GM21786 (cell line): ENCODE results near the gene HS6ST1.
A peak's percentile ranks its signal among the peaks of the same experiment; 100 is the strongest.

Source experiments
- ATAC-seq: cut with Tn5 transposase; IDR thresholded peaks from one replicate; pipeline ENCODE4 v1.9.1; 2021; ENCODE audit not compliant: unreplicated experiment

The HS6ST1 gene

DNA sequence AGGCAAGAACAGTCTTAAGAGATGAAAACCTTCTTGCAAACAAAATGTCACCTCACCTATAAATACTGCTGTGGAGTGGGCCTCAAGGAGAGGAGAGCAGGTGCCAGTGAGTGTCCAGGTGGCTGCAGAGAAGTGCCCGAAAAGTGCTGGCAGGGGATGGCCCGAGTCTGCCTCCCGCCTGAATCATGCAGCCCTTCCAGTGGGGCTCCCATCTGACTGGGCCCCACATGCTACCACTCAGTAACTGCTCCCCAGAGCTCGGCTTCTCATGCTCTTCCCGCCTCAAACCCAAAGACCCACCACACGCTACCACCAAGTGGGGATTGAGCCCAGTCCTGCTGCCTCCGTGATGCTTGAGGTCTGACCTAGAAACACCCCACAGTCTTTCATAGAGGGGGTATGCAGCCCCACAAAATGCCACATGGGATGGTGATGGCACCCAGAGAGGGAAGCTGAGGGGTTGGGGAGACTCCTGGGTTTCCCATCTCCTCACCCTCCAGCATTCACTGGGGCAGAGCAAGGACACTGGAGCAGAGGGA, 7.4 kb downstream of the HS6ST1 start:
- ATAC-seq = no peak

DNA sequence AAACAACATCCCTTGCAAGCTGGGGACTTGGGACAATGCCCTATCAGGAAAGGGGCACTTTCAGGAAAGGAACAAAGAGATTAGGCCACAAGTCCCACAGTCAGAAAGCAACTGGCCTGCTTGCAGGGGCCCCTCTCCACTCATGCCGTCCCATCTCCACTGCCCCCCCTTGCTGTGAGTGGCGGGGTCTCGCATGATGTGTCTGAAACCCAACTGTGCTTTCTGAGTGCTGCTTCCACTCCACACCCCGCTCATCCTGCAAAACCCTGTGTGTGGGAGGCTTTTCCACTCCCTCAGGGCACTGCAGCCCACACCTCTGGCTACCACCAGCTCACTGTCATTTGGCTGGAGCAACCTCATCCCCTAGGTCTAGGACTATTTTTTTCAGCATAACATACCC, 7.9 kb downstream of the HS6ST1 start:
- ATAC-seq = no peak

DNA sequence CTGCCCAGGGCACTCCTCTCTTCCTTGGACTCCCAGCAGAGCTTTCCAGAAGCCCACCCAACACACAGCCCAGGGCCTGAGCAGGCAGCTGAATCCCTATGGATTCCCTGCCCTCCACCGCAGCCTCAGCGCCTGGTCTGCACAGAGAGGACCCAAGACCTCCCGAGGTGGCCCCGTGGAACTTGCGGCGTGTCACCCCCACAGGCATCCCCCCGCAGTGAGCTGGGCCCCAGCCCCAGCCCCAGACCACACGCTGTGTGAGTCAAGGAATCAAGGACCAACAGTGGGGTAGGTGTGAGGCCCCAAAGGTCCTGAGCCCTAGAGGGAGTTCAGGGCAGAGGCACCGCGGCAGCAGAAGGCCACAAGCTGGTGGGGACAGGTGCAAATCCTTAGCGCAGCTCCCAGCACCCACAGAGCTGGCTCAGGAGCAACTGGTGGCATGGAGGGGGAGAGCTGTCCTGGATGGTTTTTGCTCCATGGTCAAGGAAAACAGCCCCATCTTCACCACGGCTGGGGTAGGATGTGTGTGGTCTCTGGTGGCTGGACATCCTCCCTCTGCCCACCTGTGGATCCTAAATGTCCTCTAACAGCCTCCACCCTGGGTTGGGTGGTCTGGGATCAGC, 8.5 kb downstream of the HS6ST1 start:
- ATAC-seq = no peak

DNA sequence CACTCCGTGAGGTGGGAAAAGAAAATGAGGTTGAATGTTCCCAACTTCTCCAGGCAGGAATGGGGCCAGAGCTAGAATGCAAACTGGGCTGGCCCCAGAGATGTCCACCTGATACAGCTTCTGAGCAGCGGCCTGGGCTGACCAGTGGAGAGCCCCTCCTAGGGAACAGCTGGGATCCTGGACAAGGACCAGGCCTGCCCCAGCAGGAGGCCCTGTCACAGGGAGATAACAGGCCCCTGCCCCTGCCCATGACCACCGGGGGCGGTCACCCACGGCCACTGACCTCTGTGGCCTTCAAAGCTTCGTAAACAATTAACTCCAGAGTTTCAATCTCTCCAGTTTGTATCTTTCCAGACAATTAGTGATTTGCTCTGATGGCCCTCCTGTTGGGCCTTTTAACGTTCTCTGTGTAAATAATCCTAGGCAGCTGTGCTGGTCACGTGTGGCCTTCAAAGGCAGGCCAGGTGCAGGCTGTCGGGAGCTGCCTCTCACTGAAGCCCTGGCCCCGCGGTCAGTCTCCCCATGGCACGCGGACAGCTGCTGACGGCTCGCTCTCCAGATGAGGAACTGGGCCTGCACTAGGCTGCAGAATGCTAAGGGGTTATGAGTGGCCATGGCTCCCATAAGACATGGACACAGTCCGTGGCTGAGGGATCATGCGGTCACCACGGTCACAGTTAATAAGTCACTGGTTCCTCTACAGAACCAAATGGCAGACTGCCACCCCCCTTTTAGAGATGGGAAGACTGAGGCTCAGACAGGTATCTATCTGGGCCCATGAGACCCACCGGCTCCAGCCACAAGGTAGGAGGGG, 9.2 kb downstream of the HS6ST1 start:
- no peak for ATAC-seq

DNA sequence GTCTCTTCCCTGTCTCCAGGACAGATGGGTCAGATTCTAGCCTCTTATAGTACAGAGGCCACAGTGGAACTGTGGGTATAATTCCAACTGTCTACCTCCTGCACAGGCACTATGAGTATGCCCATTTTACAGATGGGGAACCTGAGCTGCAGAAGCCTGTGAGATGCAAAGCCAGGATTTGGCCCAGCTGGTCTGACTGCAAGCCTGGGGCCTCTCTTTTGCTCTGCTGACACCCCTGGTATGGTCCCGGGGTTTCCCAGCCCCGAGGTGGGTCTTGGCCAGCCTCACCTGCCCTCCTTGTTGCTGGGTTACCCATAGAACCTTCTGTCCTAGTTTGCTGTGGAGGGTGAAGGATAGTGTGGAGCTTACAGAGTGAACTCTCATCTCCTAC, 9.8 kb downstream of the HS6ST1 start:
- ATAC-seq = no peak

DNA sequence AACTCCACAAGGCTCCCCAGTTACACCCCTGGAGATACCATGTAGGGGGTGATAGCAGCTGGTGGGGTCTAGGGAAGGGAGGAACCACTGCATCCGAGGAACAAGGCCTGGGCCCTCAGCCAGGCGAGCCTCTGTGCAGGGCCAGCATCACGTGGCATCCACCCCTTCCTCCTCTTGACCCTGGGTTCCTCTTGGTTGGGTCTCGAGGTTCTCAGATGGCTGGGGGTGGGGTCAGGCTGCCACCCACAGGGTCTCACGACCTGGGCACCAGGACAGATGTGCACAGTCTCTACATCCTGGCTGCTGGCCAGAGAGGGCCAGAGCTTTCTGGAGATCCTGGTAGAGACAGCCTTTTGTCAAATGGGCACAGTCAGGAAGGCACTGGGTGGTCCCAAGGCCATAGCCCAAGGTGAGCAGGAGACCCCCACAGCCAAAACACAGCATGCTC, 10.4 kb downstream of the HS6ST1 start:
- ATAC-seq = no peak

DNA sequence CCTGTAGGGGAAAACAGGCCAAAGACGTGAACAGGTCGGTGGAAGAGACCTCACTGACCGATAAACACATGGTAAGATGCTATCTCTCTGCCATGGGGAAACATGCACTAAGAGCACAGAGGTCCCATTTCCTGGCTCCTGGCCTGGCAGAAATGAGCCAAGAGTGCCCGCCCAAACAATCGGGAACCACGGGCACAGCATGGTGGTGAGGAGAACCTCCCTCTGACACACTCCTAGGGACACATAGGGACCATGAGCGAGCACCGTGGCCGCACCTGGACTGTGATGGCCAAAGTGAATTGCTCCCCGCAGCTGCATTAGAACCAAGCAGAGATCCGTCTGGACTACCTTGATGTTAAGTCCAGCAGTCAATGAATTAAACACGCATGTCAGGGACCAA, 11.1 kb downstream of the HS6ST1 start:
- ATAC-seq = no peak

DNA sequence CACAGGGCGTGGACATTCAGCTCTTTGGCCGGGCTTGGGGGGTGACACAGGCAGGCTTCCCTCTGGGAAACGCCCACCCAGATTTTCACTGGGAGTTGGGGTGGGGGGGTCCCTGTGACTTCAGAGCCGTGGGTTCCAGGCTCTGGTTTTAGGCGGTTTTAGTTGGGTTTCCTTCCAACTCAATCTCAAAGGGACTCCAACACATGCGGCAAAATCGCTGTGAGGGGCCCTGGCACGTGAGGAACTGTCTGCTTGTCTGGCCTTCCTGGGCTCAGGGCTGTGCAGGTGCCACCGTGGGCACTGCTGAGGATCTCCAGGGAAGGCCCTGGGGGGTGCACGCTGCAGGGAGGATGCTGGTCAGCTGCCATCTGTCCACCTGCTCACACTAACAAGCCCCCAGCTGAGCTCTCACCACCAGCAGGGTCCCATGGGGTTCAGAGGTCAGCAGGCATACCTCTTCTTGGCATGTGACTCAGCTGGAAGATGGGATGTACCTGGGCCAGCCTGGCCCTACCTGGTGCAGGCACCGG, 11.7 kb downstream of the HS6ST1 start:
- ATAC-seq = no peak

DNA sequence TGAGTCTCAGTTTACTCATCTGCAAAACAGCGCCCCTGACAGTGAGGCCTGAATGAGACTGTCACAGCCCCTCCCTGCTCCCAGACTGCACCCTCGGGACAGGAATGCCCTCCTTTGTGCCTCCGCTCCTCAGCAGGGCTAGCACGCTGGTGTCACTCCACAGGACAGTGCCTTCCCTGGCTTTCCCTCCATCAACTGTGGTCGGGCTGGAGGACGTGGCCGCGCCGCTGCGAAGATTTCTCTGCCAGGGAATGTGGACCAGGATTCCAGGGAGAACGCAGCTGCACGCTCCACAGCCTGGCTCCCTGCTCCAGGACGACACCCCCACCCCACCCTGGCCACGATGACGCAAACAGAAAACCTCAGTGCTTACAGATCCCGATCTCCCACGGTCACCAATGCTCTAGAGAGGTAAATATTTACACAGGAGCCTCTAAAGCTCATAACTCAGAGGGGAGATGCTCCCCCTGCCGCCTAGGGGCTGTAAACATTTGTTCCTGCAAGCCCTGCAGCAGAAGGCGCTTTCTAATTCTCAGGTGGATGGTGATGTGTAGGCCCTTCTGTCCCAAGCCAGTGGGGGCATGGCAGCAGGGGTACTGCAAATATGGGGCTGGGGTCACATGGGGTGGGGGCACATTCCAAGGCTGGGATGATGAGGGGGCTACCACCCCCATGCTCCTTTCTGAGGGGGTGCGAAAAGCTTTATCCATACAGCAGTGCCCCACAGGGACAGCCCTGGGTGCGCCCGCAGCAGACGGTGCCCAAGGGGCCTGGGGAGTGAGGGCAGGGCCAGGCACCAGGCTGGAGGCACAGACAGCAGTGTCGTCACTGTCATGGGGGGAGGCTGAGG, 12.4 kb downstream of the HS6ST1 start:
- no peak for ATAC-seq

DNA sequence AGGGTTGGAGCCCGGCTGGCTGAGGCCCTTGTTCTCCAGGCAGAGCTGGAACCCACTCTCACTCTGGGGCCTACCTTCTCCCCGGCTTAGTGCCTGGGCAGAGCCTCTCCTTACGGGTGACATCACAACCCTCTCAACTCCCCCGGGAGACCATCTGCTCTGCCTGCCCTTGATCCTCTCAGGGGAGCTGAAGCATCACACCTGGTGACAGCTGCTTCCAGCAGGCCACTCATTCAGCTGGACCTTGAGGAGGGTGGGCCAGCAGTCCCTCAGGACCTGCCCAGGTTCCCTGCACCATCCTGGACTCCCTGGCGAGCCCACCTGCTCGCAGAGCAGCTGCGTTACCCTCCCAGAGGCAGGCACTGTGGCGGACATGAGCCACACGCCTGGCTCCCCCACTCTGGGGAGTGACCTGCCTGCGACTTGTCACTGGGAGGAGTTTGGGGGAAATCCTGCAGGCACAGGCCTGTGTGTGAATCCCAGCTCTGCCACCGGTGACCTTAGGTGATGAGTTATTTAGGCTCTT, 13.1 kb downstream of the HS6ST1 start:
- ATAC-seq = peak; percentile 89

DNA sequence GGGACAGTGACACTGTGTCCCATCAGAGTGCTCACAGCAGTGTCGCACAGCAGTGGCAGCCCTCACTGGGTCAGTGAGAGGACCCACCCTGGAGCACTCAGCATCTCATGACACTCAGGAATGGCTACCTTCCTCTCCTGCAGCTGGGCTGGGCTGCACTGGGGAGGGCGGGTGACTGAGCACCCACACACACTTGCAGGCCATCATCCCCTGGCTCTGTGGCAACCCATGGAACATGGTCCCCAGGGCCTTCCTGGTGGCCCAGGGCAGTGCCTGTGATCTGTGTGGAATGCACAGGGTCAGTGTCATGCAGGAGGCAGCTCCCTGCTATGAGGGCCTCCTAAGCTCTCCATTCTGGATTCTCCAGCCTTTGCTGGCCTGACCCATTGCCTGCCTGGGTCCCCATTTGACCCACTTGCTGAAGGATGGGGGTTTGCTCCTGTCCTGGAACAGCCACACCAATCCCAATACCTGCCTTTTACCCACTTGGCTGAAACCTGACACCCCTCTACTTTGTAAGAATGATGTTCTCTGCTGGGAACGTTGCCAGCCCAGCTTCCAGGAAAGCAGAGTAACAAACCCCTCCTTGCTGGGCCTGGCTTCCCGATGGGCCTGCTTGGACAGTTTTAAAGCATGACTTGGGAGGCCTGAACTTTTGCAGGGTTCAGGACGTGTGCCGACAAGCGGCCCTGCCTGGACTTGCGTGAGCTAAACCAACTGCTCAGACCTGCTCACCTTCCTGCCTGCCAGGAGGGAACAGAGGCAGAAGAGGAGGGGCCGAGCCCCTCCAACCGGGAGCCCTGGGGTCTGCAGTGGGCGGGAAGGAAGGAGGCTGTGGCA, 13.7 kb downstream of the HS6ST1 start:
- ATAC-seq = no peak

DNA sequence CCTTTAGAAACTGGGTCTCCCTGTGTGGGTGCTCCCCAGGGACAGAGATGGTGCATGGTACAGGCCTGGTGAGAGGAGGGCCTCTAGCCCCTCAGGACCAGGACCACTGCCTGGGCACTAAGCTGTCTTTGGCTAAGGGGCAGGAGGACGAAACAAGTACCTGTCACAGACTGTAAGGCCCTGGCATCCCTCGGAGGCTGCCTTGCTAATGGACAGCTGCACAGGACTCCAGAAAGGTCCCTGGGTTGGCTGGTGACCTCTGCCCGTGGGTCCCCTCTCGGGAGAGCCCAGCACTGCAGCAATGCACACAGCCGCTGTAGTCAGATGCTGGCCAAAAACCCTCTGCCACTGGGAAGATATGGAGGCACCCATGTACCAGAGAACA, 14.3 kb downstream of the HS6ST1 start:
- no peak for ATAC-seq

DNA sequence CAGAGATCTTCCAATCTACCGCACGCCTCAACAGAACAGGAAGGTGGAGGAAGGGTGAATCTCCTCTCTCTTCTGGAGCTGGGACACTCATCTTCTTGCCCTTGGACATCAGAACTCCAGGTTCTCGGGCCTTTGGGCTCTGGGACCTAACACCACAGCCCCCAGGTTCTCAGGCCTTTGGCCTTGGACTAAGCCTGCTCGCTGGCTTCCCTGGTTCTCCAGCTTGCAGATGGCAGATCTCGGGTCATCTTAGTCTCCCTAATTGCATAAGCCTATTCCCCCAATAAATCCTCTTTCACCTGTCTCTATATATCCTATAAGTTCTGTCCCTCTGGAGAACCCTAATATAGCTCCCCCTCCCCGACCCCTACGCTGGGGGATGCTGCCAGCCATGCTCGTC, 14.8 kb downstream of the HS6ST1 start:
- ATAC-seq = no peak

DNA sequence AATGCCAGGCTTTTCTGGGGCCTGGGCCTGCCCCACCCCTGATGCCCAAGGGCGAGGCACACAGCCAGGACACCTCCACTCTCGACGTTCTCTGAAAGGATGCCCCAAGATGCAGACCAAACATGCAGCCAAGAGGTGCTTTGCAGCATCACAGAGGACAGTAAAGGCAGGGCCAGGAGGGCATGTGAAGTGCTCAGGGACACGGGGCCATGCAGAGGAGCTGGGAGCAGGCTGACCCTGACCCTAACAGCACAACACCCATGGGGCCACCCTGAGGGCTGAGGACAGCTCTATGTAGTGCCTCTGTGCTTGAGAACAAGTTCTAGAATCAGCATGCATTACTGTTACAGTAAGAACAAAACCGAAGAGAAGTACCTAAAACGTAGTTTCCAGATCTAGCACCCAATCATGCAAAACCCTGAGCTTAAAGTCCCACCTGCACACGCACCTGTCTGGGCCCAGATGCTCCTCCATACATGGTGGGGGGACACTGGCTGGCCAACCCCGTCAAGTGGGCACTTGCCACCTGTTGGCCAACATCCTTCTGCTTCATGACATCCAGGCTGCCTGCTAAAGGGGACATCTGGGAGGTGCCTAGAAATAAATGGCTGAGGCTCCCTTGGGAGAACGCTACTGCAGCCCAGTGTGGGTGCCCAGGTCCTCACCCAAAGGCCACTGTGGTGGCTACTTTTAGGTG, 15.4 kb downstream of the HS6ST1 start:
- ATAC-seq = no peak

DNA sequence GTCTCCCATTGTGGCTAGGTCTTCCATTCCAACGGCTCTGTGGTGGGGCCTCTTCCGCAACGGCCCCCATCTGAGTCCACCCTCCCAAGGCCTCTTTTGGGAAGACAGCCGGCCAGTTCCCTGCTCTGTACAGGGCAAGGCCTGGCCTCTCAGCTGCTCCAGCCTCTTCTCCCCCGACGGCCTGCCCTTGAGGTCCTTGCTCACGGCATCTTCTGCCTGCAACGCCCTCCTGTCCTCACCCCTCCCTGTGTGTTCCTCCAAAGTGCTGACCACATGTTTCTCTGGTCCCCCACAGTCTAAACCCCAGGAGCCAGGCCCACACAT, 16.0 kb downstream of the HS6ST1 start:
- ATAC-seq = no peak

DNA sequence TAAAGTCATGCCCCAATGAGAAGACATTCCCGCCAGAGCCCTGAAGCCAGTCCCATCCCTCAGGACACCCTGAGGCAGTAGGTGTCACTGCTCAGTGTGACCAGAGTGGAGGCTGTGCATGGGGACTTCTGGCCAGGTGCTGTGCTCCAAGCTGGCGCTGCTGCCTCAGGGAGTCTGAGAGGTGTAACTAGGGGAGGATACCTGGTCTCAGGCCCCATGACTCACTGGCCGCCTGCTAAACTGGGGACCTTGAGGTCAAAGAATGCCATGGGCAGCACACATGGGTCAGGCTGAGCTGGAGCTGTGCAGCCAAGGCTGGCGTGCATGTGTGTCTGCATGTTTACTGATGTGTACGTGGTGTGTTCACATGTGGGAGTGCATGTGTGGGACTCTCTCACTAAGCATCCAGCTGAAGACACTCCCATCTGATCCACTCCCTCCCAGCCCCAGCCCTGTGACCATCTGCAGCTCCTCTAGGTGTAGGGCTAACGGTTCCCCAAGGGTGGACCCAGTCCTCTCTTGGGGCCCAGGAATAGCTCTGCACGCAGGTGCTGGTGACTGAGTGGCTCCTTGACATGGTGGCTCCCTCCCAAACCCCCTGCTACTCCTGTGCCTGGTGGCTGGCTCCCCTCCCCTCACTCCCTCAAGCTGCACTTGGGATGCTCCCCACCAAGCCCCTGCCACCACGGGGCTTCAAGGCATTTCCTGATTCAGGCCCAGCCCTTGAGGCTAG, 16.5 kb downstream of the HS6ST1 start:
- ATAC-seq = no peak

DNA sequence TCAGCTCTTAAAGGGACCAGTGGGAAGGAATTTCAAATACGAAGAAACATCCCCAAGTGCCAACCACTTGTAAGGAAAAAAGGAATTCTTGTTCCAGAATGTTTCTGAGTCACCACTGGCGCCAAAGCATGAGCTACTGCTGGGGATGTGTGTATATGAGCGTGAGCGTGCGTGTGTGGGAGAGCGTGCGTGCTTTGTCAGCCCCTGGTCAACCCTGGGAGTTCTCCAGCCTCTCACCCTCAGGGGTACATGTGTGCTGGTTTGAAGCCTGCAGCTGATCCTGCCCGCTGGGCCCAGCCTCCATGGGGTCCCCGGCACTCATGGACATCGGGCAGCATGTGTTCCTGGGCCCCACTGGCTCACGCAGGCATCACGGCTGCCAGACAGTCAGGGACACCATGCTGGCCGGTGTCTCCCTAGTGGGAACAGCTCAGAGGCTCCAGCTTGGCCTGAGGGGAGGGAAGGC, 17.1 kb downstream of the HS6ST1 start:
- ATAC-seq = no peak

DNA sequence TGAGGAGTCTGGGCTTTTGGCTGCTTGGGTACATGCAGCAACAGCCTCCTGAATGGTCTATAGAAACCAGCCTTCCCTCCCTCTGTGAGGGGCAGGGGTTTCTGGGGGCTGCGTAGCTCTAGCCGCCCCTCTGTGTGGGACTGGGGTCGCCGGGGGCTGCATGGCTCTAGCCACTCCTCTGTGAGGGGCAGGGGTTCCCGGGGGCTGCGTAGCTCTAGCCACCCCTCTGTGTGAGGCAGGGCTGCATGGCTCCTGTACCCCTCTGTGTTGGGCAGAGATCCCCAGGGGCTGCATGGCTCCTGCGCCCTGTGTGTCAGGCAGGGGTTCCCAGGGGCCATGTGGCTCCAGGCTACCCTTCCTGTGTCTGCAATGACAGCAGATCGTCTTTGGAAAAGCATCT, 17.6 kb downstream of the HS6ST1 start:
- no peak for ATAC-seq
